ENCODE results near the gene KLHL22.

Gene KLHL22

DNA sequence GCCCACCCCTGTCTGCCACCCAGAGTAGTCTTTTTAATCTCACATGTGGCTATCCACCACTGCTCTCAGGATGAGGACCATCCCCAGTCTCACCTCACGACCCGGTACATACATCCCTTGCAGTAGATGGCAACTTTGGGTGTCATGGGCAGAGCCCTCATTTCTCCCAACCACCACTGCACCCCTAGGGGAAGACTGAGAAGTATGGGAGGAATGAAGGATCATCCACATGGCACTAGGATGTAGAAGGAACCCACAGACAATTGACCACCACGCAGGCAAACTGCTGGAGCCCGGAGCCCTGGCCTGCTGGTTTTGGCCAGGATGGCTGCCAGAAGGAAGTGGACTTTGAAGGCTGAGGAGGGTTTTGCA lies 56.1 kb downstream of the KLHL22 start:
- Histone ChIP-seq H3K27me3 (ENCODE audit: insufficient read depth, poor library complexity, severe bottlenecking) (no peaks in the 10 kb centered on the region), H3K36me3 (ENCODE audit: low read depth) (peaks cover 7% of the 10 kb centered on the region; the same call in 1 of the 2 replicates), H3K4me3 (ENCODE audit: severe bottlenecking) (no peak overlapping the region), H3K9me3 (ENCODE audit: severe bottlenecking) (no peaks in the 10 kb centered on the region), H3K27ac (ENCODE audit: poor library complexity, severe bottlenecking) (no peak overlapping the region), H3K4me1 (ENCODE audit: insufficient read depth, poor library complexity, severe bottlenecking) (no peaks in the 10 kb centered on the region)
- DNase-seq (ENCODE audit: low spot score) (no peak), ATAC-seq (ENCODE audit: low read depth) (no peak)
- TF ChIP-seq, protein P1, sequence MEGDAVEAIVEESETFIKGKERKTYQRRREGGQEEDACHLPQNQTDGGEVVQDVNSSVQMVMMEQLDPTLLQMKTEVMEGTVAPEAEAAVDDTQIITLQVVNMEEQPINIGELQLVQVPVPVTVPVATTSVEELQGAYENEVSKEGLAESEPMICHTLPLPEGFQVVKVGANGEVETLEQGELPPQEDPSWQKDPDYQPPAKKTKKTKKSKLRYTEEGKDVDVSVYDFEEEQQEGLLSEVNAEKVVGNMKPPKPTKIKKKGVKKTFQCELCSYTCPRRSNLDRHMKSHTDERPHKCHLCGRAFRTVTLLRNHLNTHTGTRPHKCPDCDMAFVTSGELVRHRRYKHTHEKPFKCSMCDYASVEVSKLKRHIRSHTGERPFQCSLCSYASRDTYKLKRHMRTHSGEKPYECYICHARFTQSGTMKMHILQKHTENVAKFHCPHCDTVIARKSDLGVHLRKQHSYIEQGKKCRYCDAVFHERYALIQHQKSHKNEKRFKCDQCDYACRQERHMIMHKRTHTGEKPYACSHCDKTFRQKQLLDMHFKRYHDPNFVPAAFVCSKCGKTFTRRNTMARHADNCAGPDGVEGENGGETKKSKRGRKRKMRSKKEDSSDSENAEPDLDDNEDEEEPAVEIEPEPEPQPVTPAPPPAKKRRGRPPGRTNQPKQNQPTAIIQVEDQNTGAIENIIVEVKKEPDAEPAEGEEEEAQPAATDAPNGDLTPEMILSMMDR (IDR thresholded peaks at IDR 0.05; ENCODE audit: poor library complexity, severe bottlenecking) = no peak

DNA sequence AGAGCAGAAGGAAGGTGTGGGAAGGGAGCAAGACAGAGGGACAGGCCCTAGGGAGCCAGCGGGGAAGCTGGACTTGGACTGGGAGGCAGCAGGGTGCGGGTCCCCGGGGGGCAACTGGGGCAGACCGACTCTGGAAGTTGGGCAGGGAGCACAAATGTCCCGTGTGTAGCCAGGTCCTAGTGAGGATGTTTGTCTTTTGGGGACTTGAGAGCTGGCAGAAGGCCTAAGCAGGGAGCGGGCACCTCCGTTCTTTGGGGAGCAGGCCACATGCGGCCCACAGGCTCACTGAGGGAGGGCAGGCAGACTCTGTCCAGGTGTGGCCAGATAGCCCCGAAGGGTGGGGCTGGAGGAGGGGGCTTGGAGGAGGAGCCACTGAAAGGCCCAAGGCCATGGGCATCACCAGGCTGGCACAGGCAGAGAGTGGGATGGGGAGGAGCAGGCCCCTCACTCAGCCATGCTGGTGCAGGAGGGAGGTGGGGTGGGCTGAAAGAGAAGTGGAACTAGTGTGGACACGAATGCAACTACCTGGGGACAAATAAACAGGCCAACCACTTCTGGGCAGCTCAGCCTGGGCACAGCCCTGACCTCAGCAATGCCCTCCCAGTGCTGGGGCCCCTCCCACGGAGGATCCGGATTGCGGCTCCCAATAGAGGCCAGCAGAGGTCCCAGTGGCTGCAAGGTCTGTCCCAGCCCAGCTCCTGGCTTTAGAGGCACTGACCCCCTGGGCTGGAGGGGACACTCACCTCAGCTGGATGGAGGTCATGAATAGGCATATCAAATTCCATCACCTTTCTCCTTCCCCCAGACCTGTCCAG lies 56.7 kb downstream of the KLHL22 start:
- ATAC-seq (ENCODE audit: low read depth) (peak; percentile 17; the same call in 1 of the 3 replicates), DNase-seq (ENCODE audit: low spot score) (peak; percentile 41)
- no peaks in the 10 kb centered on the region for H3K27me3 ChIP-seq (ENCODE audit: insufficient read depth, poor library complexity, severe bottlenecking)
- TF ChIP-seq, protein P1 (IDR thresholded peaks at IDR 0.05; ENCODE audit: poor library complexity, severe bottlenecking) = no peak
- no peaks in the 10 kb centered on the region for H3K9me3 ChIP-seq (ENCODE audit: severe bottlenecking)
- H3K27ac ChIP-seq (ENCODE audit: poor library complexity, severe bottlenecking) = no peak overlapping the region
- H3K4me3 ChIP-seq (ENCODE audit: severe bottlenecking) = no peak overlapping the region
- H3K36me3 ChIP-seq (ENCODE audit: low read depth) = peaks cover 4% of the 10 kb centered on the region; the same call in 1 of the 2 replicates
- H3K4me1 ChIP-seq (ENCODE audit: insufficient read depth, poor library complexity, severe bottlenecking) = no peaks in the 10 kb centered on the region

DNA sequence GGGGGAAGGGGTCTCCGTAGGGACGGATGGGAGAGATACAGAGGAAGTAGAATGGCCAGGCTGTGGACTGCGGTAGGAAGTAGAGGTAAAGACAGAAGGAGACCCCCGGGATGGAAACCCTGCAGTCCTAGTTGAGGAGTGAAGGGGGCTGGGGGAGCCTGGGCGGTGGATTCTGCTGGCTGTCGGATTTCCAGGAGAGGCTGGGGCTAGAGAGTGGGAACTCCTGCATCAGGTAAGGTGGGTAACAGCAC lies 57.2 kb downstream of the KLHL22 start:
- Histone ChIP-seq H3K4me3 (ENCODE audit: severe bottlenecking) (no peak overlapping the region), H3K36me3 (ENCODE audit: low read depth) (peaks cover 4% of the 10 kb centered on the region; the same call in 1 of the 2 replicates), H3K9me3 (ENCODE audit: severe bottlenecking) (no peaks in the 10 kb centered on the region), H3K4me1 (ENCODE audit: insufficient read depth, poor library complexity, severe bottlenecking) (no peaks in the 10 kb centered on the region), H3K27me3 (ENCODE audit: insufficient read depth, poor library complexity, severe bottlenecking) (no peaks in the 10 kb centered on the region), H3K27ac (ENCODE audit: poor library complexity, severe bottlenecking) (no peak overlapping the region)
- TF ChIP-seq, protein P1 (IDR thresholded peaks at IDR 0.05; ENCODE audit: poor library complexity, severe bottlenecking) = no peak
- no peak for DNase-seq (ENCODE audit: low spot score)
- ATAC-seq (ENCODE audit: low read depth) = no peak

DNA sequence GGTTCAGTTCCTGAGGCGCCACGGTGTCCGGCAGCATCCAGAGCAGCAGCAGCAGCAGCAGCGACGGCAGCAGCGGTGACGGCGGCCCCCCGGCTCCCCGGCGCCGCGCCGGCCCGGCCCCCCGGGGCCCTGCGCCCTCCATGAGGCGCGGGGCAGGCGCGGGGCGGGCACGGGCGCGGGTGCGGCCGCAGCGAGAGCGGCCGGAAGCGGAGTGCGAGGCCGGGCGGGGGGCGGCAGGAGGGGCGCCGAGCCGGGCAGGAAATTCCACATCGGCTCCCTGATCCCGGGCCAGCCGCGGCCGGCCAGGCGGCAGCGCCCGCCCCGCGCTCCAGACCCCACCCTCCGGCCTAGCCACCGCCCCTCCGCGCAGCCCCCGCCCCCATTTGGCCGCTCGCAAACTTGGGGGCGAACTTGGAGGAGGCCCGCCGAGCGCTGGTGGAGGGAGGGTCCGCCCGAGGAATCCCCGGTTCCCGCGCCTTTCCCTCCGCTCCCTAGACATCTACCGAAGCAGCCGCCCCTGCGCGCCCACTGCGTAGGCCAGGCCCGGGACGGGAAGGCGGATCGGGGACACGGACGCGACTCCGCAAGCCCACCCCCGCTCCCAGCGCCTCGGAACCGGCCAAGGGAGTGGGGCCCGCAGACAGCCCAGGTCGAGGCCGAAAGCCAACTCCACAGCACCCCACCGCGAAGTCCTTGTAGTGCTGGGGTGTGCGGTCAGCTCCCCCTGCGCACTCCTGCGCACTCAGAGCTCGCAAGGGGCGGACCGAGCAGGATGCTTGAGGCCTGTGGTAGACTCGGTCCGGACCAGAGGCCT lies 57.8 kb downstream of the KLHL22 start, which contains the start of gene SCARF2:
SCARF2 (minus strand) TSS at position 213 of the 814 bp plus-strand sequence; CDS start at position 142, 71 bp downstream.
- Histone ChIP-seq H3K27ac (ENCODE audit: poor library complexity, severe bottlenecking) (peak within 1 kb of the TSS; percentile 18), H3K4me1 (ENCODE audit: insufficient read depth, poor library complexity, severe bottlenecking) (no peaks in the 10 kb centered on the region), H3K36me3 (ENCODE audit: low read depth) (peaks cover 3% of the 10 kb centered on the region; the same call in 1 of the 2 replicates), H3K4me3 (ENCODE audit: severe bottlenecking) (peak within 1 kb of the TSS; percentile 81), H3K27me3 (ENCODE audit: insufficient read depth, poor library complexity, severe bottlenecking) (no peaks in the 10 kb centered on the region), H3K9me3 (ENCODE audit: severe bottlenecking) (no peaks in the 10 kb centered on the region)
- DNase-seq (ENCODE audit: low spot score) (peak; percentile 57), ATAC-seq (ENCODE audit: low read depth) (peak; percentile 44; the same call in 2 of the 3 replicates)
- TF ChIP-seq, protein P1 (IDR thresholded peaks at IDR 0.05; ENCODE audit: poor library complexity, severe bottlenecking) = no peak

All from RWPE2 (cell line).